OCI-LY3 (cell line): Measurements from ENCODE around the gene CMSS1.

Source experiments
- CTCF ChIP-seq: fragments of 200-600, 300-600 bp; sonication (generic); IDR thresholded peaks from 2 replicates; pipeline ENCODE4 v1.5.1; 2014; ENCODE audit warnings: antibody characterized with exemption, low read length, low read depth
- EZH2phosphoT487 ChIP-seq: fragments of 200-600 bp; shearing (Covaris generic); IDR thresholded peaks from 2 replicates; pipeline ENCODE4 v1.6.1; 2018; ENCODE audit warnings: antibody characterized with exemption, mixed run types, low read depth

- TF ChIP-seq CTCF = no peak
- no peak for TF ChIP-seq EZH2phosphoT487
Observed at GRCh38 chr3:99781761-99782160, 35.9 kb upstream of the CMSS1 start.
